ENCODE results near the gene MRPL36.
A peak's percentile ranks its signal among the peaks of the same experiment; 100 is the strongest.
"Not testable (repeated sequence)": the region's sequence is repeated elsewhere in the genome, so short reads cannot be mapped to it uniquely, and the experiment has no call there.

Gene MRPL36

DNA sequence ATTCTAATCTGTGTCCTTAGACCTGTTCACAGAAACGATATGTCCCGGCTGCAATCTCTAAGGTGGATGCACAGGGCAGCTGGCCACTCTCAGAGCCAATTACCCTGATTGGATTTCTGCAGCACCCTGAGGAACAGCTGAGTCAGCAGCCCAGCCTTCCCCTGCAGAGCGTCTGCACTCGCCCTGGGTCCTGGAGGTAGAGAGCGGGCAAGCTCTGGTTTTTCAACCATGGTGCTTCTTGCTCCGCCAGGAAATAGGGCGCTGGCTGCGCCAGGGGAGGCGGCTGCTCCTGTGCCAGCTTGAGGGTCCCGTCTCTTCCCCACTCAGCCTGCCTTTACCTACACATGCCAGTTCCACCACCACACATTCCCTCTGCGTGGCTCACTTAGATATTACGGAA, 20.7 kb upstream of the MRPL36 start:
- no peak for TF ChIP-seq POLR2A (IDR thresholded peaks at IDR 0.05; ENCODE audit: low read depth, low read length)
- TF ChIP-seq POLR2AphosphoS5 (IDR thresholded peaks at IDR 0.05; ENCODE audit: low read depth, low read length), result no peak
- TF ChIP-seq TAF1 (IDR thresholded peaks at IDR 0.05; ENCODE audit: borderline replicate concordance, low read depth, low read length), result no peak
- FAIRE-seq (no peak), DNase-seq (ENCODE audit: insufficient read length) (no peak)

DNA sequence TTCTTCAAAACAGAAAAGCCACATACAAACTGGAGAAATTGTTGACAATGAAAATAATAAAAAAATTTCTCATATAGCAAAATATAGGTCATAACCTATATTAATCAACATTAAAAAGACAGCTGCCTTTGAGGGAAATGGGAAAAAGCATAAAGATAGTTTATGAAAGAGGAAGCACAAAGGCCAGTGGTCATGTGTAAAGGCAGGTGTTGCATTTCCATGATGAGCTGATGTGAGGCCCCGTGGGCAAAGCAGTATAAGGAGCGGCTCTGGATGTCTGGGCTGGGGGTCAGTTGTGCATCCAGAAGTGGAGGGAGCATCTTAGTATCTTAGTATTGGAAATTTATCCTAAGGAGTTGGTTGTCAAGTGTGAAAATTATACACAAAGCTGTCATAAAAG, 19.8 kb upstream of the MRPL36 start:
- TF ChIP-seq TAF1 (IDR thresholded peaks at IDR 0.05; ENCODE audit: borderline replicate concordance, low read depth, low read length) (no peak), POLR2AphosphoS5 (IDR thresholded peaks at IDR 0.05; ENCODE audit: low read depth, low read length) (no peak), POLR2A (IDR thresholded peaks at IDR 0.05; ENCODE audit: low read depth, low read length) (no peak)
- no peak for FAIRE-seq
- no peak for DNase-seq (ENCODE audit: insufficient read length)

DNA sequence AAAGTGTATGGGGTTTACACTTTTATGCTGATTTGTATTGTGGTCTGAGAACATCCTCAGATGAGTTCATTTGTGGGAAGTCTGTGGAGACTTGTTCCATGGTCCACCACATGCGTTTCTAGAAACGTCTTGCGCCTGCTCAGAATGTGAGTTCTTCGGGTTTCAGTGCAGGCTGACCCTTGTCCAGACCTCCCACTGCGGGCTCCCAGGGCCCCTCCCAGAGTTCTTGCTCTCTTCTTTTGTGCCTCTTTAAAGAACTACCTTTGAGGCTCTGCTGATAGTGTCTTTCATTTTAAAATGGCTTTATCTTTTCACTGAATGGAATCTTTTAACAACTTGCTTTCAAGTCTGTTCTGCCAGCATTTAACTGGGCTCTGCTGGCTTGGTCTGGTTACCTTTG, 19.1 kb upstream of the MRPL36 start:
- DNase-seq (ENCODE audit: insufficient read length), result no peak
- no peak for FAIRE-seq
- TF ChIP-seq TAF1 (IDR thresholded peaks at IDR 0.05; ENCODE audit: borderline replicate concordance, low read depth, low read length) (no peak), POLR2A (IDR thresholded peaks at IDR 0.05; ENCODE audit: low read depth, low read length) (no peak), POLR2AphosphoS5 (IDR thresholded peaks at IDR 0.05; ENCODE audit: low read depth, low read length) (no peak)

DNA sequence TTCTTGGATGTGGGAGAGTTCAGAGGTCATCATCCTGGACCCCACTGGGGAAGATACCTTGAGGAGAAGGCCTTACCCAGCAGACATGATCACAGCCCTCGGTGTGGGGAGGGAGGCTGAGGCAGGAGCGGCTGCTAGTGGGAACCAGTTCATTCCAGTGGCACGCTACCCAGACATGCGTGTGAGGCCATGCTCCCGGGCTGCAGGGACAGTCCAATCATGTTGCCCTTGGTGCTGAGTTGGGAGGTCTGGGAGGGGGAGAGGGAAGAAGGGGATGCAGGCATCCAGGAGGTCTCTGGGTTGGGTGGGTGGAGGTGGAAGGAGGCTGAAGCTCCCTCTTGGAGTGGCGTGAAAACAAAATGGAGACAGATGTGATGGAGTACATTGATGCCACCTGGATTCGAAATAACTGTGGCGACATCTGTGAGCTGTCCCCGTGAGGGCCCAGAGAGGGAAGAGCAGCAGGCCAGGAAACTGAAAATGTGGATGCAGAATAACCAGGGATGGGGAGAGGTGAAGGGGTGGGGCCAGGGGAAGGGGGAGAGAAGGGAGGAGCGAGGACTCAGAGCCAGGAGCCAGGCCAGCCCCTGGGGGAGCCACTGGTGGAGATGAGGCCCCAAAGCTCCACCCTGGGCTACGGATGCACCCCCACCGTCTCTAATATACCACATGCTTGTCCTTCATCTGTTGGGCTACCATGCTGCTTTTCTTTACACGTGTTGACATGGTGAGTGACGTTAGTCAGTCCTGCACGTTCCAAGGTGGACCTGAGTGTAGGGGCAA, 17.8 kb upstream of the MRPL36 start:
- no peak for FAIRE-seq
- DNase-seq (ENCODE audit: insufficient read length), result no peak
- TF ChIP-seq TAF1 (IDR thresholded peaks at IDR 0.05; ENCODE audit: borderline replicate concordance, low read depth, low read length) (no peak), POLR2A (IDR thresholded peaks at IDR 0.05; ENCODE audit: low read depth, low read length) (0 out of 2 replicates have a peak, but pooled peaks have one; percentile 25), POLR2AphosphoS5 (IDR thresholded peaks at IDR 0.05; ENCODE audit: low read depth, low read length) (no peak)

DNA sequence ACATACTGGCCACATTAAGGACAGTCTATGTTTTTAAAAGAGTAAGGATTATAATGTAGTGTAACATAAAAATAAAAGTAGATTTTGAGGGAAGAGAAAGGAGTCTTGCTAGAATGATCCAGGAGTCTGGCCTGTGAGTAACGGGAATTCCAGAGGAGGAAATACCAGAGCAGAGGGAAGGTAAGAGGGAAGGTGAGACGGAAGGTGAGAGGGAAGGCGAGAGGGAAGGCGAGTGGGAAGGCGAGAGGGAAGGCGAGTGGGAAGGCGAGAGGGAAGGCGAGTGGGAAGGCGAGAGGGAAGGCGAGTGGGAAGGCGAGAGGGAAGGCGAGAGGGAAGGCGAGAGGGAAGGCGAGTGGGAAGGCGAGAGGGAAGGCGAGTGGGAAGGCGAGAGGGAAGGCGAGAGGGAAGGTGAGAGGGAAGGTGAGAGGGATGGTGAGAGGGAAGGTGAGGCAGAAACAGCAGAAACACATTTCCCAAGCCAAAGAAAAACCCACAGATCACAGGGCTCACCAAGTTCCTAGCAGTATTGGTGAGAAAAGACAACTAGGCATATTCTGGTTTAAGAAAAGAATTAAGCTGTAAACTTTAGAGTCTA, 17.0 kb upstream of the MRPL36 start:
- not testable (repeated sequence) for FAIRE-seq; DNase-seq (ENCODE audit: insufficient read length)

DNA sequence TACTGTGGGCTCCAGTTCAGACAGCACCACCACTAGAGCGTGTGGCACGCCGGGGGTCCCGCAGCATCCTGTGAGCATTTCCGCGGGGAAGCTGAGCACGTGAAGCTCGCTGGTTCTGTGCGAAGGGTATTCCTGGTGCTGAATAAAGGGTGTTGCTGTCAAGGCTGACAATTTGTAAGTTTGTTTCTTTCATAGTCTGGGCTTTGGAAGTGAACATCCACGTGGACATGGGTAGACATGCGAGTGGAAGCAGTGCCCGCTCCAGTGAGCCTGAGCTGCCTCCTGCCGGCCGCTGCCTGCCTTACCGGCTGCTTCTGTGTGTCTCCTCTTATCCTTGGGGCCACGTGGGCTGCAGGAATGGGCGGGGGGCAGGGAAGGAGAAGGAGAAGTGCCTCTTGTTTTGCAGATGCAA, 16.2 kb upstream of the MRPL36 start:
- TF ChIP-seq POLR2A (IDR thresholded peaks at IDR 0.05; ENCODE audit: low read depth, low read length) (no peak), TAF1 (IDR thresholded peaks at IDR 0.05; ENCODE audit: borderline replicate concordance, low read depth, low read length) (no peak), POLR2AphosphoS5 (IDR thresholded peaks at IDR 0.05; ENCODE audit: low read depth, low read length) (no peak)
- FAIRE-seq (no peak), DNase-seq (ENCODE audit: insufficient read length) (no peak)

DNA sequence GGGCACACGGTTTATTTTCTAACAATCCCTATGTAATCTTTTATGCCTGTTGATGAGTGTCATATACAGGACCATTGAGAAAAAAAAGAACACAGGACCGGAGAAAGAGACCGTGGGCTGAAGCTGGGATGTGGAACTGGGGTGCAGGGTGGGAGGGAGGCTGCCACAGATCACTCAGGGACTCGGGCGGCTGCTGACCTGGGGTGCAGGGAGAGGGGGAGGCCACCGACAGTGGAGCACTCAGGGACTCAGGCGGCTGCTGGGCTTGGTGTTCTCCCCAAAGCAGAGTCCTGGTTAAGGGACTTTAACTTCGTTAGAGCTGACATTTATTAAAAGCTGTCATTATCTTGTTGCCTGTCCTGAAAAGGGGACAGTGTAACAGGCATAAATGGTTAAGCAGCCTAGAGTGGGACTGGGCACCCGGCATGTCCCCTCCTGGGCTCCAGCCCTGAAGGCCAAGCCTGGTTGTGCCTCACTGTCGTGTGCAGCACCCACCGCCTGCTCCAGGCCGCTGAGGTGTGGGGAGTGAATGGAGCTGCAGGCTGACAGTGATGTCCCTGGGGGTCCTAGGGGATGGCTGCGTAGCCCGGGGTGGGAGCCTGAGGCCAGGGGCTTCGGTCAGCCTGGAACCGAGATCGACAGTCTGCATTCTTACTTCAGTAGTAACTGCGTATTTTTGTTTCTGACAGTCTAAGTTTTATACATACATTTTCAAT, 15.6 kb upstream of the MRPL36 start:
- no peak for FAIRE-seq
- TF ChIP-seq TAF1 (IDR thresholded peaks at IDR 0.05; ENCODE audit: borderline replicate concordance, low read depth, low read length) (no peak), POLR2A (IDR thresholded peaks at IDR 0.05; ENCODE audit: low read depth, low read length) (no peak), POLR2AphosphoS5 (IDR thresholded peaks at IDR 0.05; ENCODE audit: low read depth, low read length) (no peak)
- DNase-seq (ENCODE audit: insufficient read length), result no peak

DNA sequence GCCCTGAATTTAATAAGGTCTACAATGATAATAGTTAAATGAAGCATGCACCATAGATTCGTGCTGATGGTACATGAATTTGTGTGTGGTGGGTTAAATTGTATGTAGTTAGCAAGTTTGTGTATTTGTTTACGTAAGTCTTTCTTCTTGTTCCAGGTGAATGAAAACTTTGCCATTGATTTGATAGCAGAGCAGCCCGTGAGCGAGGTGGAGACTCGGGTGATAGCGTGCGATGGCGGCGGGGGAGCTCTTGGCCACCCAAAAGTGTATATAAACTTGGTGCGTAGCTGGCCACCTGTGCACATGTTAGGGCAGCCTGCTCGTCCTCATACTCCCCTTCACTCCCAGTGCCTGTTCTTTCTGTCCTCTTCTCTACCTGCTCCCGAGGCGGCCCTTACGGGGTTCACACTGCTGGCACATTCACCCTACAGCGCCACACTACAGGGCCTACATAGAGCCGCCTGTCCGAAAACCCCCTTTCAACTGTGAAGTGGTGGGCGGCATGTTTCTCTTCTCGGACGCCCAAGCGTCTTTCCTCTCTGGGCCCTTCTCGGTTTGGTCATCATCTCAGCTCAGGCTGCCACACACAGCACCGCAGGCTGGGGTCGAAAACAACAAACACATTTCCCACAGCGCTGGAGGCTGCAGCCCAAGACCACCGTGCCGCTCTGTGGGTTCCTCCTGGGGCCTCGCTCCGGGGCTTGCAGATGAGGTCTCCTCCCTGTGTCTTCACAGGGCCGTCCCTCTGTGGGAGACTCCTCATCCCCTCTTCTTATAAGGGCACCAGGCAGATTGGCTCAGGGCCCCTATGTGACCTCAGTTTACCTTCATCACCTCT, 14.8 kb upstream of the MRPL36 start:
- FAIRE-seq (no peak), DNase-seq (ENCODE audit: insufficient read length) (no peak)
- no peak for TF ChIP-seq TAF1 (IDR thresholded peaks at IDR 0.05; ENCODE audit: borderline replicate concordance, low read depth, low read length)
- TF ChIP-seq POLR2AphosphoS5 (IDR thresholded peaks at IDR 0.05; ENCODE audit: low read depth, low read length), result no peak
- no peak for TF ChIP-seq POLR2A (IDR thresholded peaks at IDR 0.05; ENCODE audit: low read depth, low read length)

DNA sequence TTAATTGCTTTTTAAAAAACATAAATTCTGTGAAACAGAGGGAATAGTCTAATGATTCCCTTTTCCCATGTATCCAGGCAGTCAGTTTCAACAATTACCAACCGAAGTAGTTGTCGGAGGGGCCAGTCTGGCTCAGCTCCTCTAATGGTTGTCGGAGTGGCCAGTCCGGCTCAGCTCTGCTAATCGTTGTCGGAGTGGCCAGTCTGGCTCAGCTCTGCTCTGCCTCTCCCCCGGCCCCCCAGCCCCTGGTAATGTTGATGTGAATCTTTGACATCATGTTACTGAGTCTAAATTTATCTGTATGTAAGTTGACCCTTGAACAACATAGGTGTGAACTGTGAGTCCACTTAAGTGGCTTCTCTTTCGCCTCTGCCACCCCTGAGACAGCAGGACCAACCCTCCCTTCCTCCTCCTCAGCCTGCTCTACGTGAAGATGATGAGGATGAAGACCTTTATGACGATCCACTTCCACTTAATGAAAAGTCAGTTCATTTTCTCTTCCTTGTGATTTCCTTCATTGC, 11.0 kb upstream of the MRPL36 start:
- FAIRE-seq (no peak), DNase-seq (ENCODE audit: insufficient read length) (no peak)
- no peak for TF ChIP-seq TAF1 (IDR thresholded peaks at IDR 0.05; ENCODE audit: borderline replicate concordance, low read depth, low read length)
- no peak for TF ChIP-seq POLR2A (IDR thresholded peaks at IDR 0.05; ENCODE audit: low read depth, low read length)
- TF ChIP-seq POLR2AphosphoS5 (IDR thresholded peaks at IDR 0.05; ENCODE audit: low read depth, low read length), result no peak

DNA sequence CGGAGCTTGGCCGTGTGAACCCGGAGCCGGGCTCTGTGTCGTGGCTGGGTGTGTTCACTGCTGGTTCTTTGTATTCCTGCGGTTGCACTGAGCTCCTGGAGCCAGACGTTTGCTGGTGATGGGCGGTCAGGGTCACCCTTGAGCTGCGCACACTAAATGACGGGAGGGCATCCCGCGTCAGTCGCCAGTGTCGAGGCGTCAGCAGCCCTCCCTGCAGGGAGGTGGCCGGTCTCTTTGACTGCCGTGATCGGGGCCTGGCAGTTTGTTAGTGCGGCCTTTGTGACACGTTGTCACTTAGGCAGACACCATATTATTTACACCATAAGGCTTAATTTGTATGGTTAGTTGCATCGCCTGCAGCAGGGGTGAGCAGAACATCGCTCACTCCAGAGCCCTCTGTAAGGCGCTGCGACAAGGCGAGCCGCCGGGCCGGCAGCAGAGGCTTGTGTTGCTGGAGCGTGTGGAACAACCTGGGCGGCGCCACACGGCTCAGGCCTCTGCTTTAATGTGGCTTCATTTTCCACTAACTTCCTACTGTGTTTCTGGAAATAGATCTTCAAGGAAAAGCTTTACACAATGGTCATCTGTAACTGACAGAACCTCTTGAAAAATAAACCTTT, 9.9 kb upstream of the MRPL36 start:
- no peak for DNase-seq (ENCODE audit: insufficient read length)
- no peak for TF ChIP-seq TAF1 (IDR thresholded peaks at IDR 0.05; ENCODE audit: borderline replicate concordance, low read depth, low read length)
- TF ChIP-seq POLR2A (IDR thresholded peaks at IDR 0.05; ENCODE audit: low read depth, low read length), result no peak
- TF ChIP-seq POLR2AphosphoS5 (IDR thresholded peaks at IDR 0.05; ENCODE audit: low read depth, low read length), result no peak
- no peak for FAIRE-seq

DNA sequence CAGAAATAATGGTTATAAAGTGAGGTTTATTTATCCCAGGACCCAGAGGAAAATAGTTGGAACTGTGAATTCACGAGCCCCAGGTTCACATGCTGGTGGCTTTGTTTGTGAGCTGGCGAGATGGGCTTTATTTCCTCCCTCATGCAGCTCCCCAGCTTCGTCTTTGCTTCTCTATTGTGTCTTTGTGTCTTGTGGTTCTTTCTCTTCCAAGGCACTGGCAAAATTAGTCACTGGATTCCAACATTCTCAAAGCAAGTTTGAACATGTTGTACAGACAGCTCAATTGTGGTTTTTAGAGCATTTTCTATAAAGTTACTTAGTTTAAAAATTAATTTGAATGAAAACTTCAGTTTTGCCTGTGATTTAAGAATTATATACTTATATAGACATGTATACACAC, 8.8 kb upstream of the MRPL36 start:
- TF ChIP-seq POLR2A (IDR thresholded peaks at IDR 0.05; ENCODE audit: low read depth, low read length), result no peak
- no peak for TF ChIP-seq POLR2AphosphoS5 (IDR thresholded peaks at IDR 0.05; ENCODE audit: low read depth, low read length)
- no peak for TF ChIP-seq TAF1 (IDR thresholded peaks at IDR 0.05; ENCODE audit: borderline replicate concordance, low read depth, low read length)
- DNase-seq (ENCODE audit: insufficient read length) (no peak), FAIRE-seq (no peak)

Measured in GM12892 (cell line).